ENCODE results near the gene MZB1. TPM values are rescaled to one million over a fixed set of nuclear protein-coding genes. Genes with fewer than 3 reads are reported as not detected.
"Not testable (repeated sequence)": the region's sequence is repeated elsewhere in the genome, so short reads cannot be mapped to it uniquely, and the experiment has no call there.

MZB1 gene
- total RNA-seq, 2 donors from 2014 or later, result 2.2 to 3.1 TPM

DNA sequence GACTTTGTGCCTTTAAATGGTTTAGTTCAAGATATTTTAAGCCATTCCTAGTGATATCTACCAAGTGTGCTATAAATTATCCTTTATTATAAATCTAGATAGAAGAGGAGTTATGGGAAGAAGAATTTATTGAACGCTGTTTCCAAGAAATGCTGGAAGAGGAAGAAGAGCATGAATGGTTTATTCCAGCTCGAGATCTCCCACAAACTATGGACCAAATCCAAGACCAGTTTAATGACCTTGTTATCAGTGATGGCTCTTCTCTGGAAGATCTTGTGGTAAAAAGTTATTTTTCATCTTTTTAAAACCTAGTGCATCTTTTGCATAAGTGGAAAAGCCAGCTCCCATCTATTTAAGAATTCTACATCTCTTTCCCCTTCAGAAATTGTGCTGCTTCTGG is 25.2 kb downstream of the MZB1 start:
- DNase-seq, result no peak
- H3K4me1 Mint-ChIP-seq, result peaks cover 8% of the 10 kb centered on the region
- H3K27me3 Mint-ChIP-seq, result no peaks in the 10 kb centered on the region
- H3K9me3 ChIP-seq (ENCODE audit: control insufficient read depth, low read length, poor library complexity, severe bottlenecking), result no peaks in the 10 kb centered on the region
- H3K27ac Mint-ChIP-seq, result peak overlapping the region; percentile 43
- H3K4me3 Mint-ChIP-seq, result no peak overlapping the region
- peaks cover 2% of the 10 kb centered on the region for H3K36me3 Mint-ChIP-seq (ENCODE audit: low read depth)
- ATAC-seq, result no peak

DNA sequence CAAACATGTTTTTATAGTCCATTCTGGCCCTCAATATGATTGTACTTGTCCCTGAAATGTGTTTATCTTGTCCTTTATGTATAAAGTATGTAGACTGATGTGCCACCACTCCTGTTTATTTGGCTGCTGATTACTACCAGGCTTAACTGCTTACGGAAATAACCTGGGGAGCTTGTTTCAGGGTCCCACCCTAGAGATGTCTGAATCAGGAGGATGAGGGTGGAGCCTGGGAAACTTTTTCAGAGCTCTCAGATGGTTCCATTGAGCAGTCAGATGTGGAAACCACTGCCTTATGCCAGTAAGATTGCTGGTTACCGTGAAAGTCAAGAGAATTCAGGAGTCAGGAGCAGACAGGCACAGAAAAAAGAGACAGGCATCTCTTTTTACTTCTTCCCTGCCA is 25.8 kb downstream of the MZB1 start:
- Mint-ChIP-seq H3K27me3 (no peaks in the 10 kb centered on the region), H3K4me3 (no peak overlapping the region), H3K4me1 (peaks cover 8% of the 10 kb centered on the region), H3K27ac (no peak overlapping the region), H3K36me3 (ENCODE audit: low read depth) (peaks cover 2% of the 10 kb centered on the region)
- no peak for ATAC-seq
- no peaks in the 10 kb centered on the region for H3K9me3 ChIP-seq (ENCODE audit: control insufficient read depth, low read length, poor library complexity, severe bottlenecking)
- DNase-seq, result no peak

DNA sequence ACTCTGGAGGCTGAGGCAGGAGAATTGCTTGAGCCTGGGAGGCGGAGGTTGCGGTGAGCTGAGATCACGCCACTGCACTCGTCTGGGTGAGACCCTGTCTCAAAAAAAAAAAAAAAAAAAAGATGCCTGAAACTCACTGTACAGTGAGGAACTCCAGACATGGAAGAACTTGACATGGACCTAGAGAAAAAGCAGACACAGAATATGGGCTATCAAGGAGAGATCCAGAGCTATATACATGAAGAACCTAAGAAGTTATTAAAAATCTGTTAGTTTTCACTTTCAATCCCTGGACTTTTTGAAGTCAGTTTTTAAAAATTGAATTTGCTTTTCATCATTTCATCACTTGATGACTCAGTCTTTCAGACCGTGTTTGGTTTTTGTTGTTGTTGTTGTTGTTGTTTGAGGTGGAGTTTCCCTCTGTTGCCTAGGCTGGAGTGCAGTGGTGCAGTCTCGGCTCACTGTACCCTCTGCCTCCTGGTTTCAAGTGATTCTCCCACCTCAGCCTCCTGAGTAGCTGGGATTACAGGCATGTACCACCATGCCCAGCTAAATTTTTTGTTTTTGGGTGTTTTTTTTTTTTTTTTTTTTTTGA is 27.8 kb downstream of the MZB1 start:
- no peaks in the 10 kb centered on the region for H3K9me3 ChIP-seq (ENCODE audit: control insufficient read depth, low read length, poor library complexity, severe bottlenecking)
- Mint-ChIP-seq H3K27me3 (no peaks in the 10 kb centered on the region), H3K27ac (peak overlapping the region; percentile 27), H3K4me1 (peaks cover 10% of the 10 kb centered on the region), H3K36me3 (ENCODE audit: low read depth) (no peaks in the 10 kb centered on the region), H3K4me3 (no peak overlapping the region)
- ATAC-seq (no peak), DNase-seq (no peak)

DNA sequence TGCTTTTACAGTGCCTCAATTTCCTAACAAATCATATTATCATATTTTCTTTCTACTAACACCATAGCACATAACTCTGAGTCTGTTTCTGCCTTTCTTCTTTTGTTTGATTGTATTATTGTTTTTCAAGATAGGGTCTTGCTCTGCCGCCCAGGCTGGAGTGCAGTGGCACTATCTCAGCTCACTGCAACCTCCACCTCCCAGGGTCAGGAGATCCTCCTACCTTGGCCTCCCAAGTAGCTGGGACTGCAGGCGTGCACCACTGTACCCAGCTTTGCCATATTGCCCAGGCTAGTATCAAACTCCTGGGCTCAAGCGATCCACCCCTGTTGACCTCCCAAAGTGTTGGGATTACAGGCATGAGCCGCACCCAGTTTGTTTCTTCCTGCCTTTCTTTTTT is 29.3 kb downstream of the MZB1 start:
- H3K9me3 ChIP-seq (ENCODE audit: control insufficient read depth, low read length, poor library complexity, severe bottlenecking), result no peaks in the 10 kb centered on the region
- no peak for DNase-seq
- Mint-ChIP-seq H3K27ac (no peak overlapping the region), H3K36me3 (ENCODE audit: low read depth) (no peaks in the 10 kb centered on the region), H3K27me3 (no peaks in the 10 kb centered on the region), H3K4me1 (peaks cover 14% of the 10 kb centered on the region), H3K4me3 (no peak overlapping the region)
- ATAC-seq, result no peak

DNA sequence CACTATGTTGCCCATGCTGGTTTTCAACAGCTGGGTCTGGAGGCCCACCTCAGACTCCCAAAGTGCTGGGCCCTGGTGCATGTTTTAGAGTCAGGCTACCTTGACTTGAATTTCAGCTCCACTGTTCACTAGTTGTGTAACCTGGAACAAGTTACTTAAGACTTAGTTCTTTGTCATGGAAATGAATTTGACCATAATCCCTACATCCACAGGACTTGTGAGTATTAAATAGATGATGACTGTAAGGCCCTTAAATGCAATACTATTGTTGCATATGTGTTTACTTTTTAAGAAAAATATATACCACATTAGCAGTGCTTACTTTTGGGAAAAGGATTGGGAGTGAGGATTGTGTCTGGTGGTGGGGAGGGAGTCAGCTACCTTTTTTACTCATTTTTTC is 31.6 kb downstream of the MZB1 start:
- no peak for ATAC-seq
- Mint-ChIP-seq H3K4me1 (peaks cover 17% of the 10 kb centered on the region), H3K27me3 (no peaks in the 10 kb centered on the region), H3K27ac (no peak overlapping the region), H3K4me3 (no peak overlapping the region), H3K36me3 (ENCODE audit: low read depth) (peaks cover 2% of the 10 kb centered on the region)
- no peak for DNase-seq
- H3K9me3 ChIP-seq (ENCODE audit: control insufficient read depth, low read length, poor library complexity, severe bottlenecking), result no peaks in the 10 kb centered on the region

DNA sequence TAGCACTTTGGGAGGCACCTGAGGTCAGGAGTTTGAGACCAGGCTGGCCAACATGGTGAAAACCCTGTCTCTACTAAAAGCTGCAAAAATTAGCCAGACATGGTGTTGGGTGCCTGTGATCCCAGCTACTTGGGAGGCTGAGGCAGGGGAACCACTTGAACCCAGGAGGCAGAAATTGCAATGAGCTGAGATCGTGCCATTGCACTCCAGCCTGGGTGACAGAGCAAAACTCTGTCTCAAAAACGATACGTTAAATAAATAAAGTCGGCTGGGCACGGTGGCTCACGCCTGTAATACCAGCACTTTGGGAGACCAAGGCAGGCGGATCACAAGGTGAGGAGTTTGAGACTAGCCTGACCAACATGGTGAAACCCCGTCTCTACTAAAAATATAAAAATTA is 33.8 kb downstream of the MZB1 start:
- H3K27me3 Mint-ChIP-seq; DNase-seq; H3K36me3 Mint-ChIP-seq (ENCODE audit: low read depth); ATAC-seq; H3K9me3 ChIP-seq (ENCODE audit: control insufficient read depth, low read length, poor library complexity, severe bottlenecking); H3K27ac Mint-ChIP-seq; H3K4me3 Mint-ChIP-seq: not testable (repeated sequence)
- peaks cover 19% of the 10 kb centered on the region for H3K4me1 Mint-ChIP-seq

DNA sequence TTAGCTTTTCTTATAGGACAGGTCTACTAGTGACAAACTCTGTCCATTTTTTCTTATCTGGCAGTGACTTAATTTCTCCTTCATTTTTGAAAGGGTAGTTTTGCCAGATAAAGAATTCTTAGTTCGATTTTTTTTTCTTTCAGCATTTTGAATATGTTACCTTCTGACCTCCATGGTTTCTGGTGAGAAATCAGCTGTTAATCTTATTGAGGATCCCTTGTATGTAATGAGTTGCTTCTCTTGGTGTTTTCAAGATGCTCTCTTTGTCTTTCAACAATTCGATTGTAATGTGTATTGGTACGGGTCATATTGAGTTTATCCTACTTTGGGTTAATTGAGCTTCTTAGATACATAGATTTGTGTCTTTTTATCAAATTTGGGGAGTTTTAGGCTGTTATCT is 35.5 kb downstream of the MZB1 start:
- H3K27ac Mint-ChIP-seq, result no peak overlapping the region
- no peak for DNase-seq
- no peak overlapping the region for H3K4me3 Mint-ChIP-seq
- H3K27me3 Mint-ChIP-seq, result no peaks in the 10 kb centered on the region
- no peaks in the 10 kb centered on the region for H3K9me3 ChIP-seq (ENCODE audit: control insufficient read depth, low read length, poor library complexity, severe bottlenecking)
- ATAC-seq, result no peak
- peaks cover 2% of the 10 kb centered on the region for H3K36me3 Mint-ChIP-seq (ENCODE audit: low read depth)
- H3K4me1 Mint-ChIP-seq, result peaks cover 17% of the 10 kb centered on the region

DNA sequence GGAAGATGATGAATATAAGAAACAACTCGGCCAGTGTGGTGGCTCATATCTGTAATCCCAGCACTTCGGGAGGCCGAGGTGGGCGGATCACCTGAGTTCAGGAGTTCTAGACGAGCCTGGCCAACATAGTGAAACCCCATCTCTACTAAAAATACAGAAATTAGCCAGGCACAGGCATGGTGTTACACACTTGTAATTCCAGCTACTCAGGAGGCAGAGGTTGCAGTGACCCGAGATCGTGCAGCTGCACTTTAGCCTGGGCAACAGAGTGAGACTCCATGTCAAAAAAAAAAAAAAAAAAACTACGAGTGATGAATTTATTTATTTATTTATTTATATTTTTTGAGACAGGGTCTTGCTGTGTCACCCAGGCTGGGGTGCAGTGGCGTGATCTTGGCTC is 41.9 kb downstream of the MZB1 start:
- peaks cover 31% of the 10 kb centered on the region for H3K4me1 Mint-ChIP-seq
- H3K27ac Mint-ChIP-seq; H3K27me3 Mint-ChIP-seq; H3K9me3 ChIP-seq (ENCODE audit: control insufficient read depth, low read length, poor library complexity, severe bottlenecking); ATAC-seq; H3K36me3 Mint-ChIP-seq (ENCODE audit: low read depth); H3K4me3 Mint-ChIP-seq; DNase-seq: not testable (repeated sequence)

DNA sequence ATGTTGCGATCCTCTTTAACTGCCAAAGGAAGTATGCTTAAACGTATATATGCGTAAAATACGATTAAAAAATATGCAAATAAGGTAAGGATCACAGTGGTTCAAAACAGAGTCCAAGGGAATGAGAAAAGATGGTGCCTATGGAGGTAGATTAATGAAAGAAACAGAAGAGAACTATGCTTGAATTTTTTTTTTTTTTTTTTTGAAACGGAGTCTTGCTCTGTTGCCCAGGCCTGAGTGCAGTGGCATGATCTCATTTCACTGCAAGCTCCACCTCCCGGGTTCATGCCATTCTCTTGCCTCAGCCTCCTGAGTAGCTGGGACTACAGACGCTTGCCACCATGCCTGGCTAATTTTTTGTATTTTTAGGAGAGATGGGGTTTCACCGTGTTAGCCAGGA is 44.3 kb downstream of the MZB1 start:
- not testable (repeated sequence) for H3K36me3 Mint-ChIP-seq (ENCODE audit: low read depth); DNase-seq
- H3K27ac Mint-ChIP-seq, result peak overlapping the region; percentile 6

DNA sequence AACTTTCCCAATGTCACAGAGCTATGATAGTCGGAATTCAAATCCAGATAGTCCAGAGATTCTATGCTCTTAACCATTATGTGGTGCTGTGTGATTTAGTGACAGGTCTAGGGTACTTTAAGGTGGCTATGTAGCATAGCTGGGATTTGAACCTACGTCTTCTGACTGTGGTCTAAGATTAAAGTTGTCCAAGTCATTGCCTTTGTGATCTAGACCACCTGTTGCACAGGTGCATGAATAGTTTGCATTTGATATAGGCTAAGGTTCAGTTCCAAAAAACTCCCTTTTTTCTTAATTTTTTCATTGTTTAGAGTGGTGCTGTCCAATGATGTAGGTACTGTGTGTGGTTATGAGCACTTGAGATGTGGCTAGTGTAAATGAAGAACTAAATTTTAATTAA is 45.5 kb downstream of the MZB1 start:
- Mint-ChIP-seq H3K36me3 (ENCODE audit: low read depth) (peaks cover 3% of the 10 kb centered on the region), H3K27ac (no peak overlapping the region), H3K4me1 (peaks cover 43% of the 10 kb centered on the region), H3K4me3 (peak overlapping the region; percentile 19), H3K27me3 (no peaks in the 10 kb centered on the region)
- DNase-seq, result no peak
- no peak for ATAC-seq
- no peaks in the 10 kb centered on the region for H3K9me3 ChIP-seq (ENCODE audit: control insufficient read depth, low read length, poor library complexity, severe bottlenecking)

More for the DNA sequence above, 44.3 kb downstream of the MZB1 start:
- H3K9me3 ChIP-seq (ENCODE audit: control insufficient read depth, low read length, poor library complexity, severe bottlenecking); H3K4me3 Mint-ChIP-seq; H3K27me3 Mint-ChIP-seq; ATAC-seq: not testable (repeated sequence)
- H3K4me1 Mint-ChIP-seq, result peaks cover 45% of the 10 kb centered on the region

DNA sequence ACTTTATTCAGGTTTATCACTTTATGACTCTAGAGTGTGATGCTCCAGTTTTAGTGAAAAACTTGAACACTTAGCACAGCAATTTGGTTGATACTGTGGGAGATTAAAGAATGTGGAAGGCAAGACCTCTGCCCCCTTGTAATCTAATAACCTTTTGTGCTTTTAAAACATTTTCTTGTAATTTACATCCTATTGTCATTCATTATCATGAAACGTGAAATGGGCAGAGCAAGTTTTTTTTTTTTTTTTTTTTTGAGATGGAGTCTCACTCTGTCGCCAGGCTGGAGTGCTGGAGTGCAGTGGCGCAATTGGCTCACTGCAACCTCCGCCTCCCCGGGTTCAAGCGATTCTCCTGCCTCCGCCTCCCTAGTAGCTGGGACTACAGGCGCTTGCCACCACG is 46.2 kb downstream of the MZB1 start:
- Mint-ChIP-seq H3K4me1 (peaks cover 44% of the 10 kb centered on the region), H3K27ac (no peak overlapping the region), H3K36me3 (ENCODE audit: low read depth) (peaks cover 3% of the 10 kb centered on the region), H3K27me3 (no peaks in the 10 kb centered on the region), H3K4me3 (peak overlapping the region; percentile 100)
- ATAC-seq (no peak), DNase-seq (no peak)
- no peaks in the 10 kb centered on the region for H3K9me3 ChIP-seq (ENCODE audit: control insufficient read depth, low read length, poor library complexity, severe bottlenecking)

DNA sequence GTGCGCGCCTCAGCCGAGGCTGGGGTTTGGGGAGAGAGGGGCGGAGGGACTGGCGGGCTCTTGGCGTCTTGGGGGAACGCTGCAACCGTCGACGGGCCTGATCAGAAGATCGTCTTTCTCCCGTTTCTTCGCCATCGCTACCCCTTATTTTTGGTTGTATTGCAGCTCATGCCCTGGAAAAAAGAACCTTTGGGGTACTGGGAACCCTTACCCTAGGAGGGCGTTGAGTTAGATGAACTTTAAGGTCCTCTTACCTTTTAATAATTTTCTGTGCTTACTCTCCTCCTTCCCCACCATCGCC is 47.3 kb downstream of the MZB1 start:
- Mint-ChIP-seq H3K27me3 (no peaks in the 10 kb centered on the region), H3K27ac (peak overlapping the region; percentile 98), H3K36me3 (ENCODE audit: low read depth) (peaks cover 3% of the 10 kb centered on the region), H3K4me3 (peak overlapping the region; percentile 100), H3K4me1 (peaks cover 44% of the 10 kb centered on the region)
- ATAC-seq (no peak), DNase-seq (peak in 2 of 3 donors; percentile 67 to 74)
- H3K9me3 ChIP-seq (ENCODE audit: control insufficient read depth, low read length, poor library complexity, severe bottlenecking), result no peaks in the 10 kb centered on the region

DNA sequence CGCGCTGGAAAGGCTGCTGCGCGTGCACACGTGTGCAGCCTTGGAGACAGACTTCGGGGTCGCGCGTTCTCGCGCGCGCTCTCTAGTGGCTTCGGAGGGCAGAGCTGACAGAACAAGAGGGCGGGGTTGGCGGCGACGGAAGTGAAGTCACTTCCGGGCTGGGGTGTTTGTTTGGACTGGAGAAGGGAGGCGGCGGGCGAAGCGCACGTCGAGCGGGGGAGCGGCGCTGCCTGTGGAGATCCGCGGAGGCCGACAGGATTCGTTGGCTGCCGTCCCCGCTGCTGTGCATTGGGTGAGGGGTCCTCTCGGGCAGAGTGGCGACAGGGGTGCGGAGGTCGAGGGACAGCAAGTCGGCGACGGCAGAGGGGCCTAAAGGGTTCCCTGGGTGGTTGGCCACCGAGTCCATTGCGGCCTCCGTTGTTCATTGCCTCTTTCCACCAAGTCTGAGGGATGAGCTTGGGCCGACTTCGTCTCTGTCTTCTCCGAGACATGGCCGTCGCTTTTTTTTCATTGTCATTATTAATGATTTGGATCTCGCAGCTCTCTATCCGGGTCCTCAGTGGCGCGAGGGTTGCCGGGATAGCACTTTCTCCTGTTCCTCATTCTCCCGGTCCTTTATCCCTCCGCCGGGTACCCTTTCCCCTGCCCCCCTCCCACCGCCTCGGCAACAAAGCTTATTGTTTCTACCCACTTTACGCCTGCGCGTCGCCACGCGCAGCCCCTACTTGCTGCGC is 47.9 kb downstream of the MZB1 start, which contains the start of gene PAIP2:
Gene PAIP2 (plus strand): TSS at position 166 of the 734 bp plus-strand sequence. CDS start 21,931 bp downstream, outside the sequence.
- H3K36me3 Mint-ChIP-seq (ENCODE audit: low read depth), result peaks cover 3% of the 10 kb centered on the region
- DNase-seq (peak; percentile 94 to 96 (median 96)), ATAC-seq (peak; percentile 89)
- H3K27ac Mint-ChIP-seq, result peak within 1 kb of the TSS; percentile 98
- H3K9me3 ChIP-seq (ENCODE audit: control insufficient read depth, low read length, poor library complexity, severe bottlenecking), result no peaks in the 10 kb centered on the region
- H3K4me1 Mint-ChIP-seq, result peaks cover 43% of the 10 kb centered on the region
- no peaks in the 10 kb centered on the region for H3K27me3 Mint-ChIP-seq
- H3K4me3 Mint-ChIP-seq, result peak within 1 kb of the TSS; percentile 100

DNA sequence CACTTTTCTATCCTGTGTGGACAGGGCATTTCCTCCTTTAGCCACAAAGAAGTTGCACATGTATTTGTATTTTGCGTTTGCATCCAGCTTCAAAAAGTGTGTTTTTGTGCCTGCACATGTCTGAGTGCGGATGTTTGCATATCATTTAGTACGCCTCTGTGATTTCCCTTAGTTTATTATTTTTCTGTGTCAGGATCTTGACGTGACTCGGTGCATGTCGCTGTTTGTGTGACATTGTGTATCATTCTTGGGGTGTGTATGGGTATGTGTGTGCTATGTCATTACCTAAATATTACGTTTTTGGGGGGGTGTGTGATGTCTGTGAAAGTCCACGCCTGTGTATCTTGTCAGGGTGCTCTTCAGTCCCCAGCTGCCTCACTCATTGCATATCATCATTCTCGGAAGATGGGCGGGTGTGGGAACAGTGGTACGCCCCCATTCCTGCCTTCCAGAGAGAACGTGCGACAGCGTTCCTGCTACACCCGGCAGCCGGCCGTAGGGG is 48.5 kb downstream of the MZB1 start:
- peaks cover 3% of the 10 kb centered on the region for H3K36me3 Mint-ChIP-seq (ENCODE audit: low read depth)

More for the DNA sequence above, 48.5 kb downstream of the MZB1 start:
- H3K9me3 ChIP-seq (ENCODE audit: control insufficient read depth, low read length, poor library complexity, severe bottlenecking), result no peaks in the 10 kb centered on the region
- H3K27me3 Mint-ChIP-seq, result no peaks in the 10 kb centered on the region
- H3K4me3 Mint-ChIP-seq, result peak overlapping the region; percentile 100
- peaks cover 42% of the 10 kb centered on the region for H3K4me1 Mint-ChIP-seq
- ATAC-seq (peak; percentile 36), DNase-seq (no peak)
- H3K27ac Mint-ChIP-seq, result peak overlapping the region; percentile 98

All from T-helper 17 cell (primary cell).